ENCODE results near the gene GTPBP8.
"Not testable (repeated sequence)": the region's sequence is repeated elsewhere in the genome, so short reads cannot be mapped to it uniquely, and the experiment has no call there.

The GTPBP8 gene

DNA sequence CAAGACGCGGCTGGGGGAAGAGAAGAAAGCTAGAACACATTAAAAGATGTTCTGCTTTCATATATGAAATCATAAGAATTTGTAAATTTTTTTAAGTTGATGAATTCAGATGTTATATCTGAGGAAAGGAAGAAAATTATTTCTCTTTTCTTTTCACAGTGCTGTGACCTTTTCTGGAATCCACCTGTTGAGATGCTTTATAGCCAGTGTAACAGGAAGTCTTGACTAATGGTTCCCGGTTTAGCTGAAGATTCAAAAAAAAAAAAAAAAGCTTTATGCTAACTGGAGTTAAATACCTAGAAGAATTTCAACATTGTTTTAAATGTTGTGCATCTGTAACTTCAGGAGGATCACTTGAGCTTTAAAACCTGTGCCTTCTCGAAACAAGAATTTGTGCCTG, 9.9 kb downstream of the GTPBP8 start:
- DNase-seq (ENCODE audit: low spot score), result no peak

DNA sequence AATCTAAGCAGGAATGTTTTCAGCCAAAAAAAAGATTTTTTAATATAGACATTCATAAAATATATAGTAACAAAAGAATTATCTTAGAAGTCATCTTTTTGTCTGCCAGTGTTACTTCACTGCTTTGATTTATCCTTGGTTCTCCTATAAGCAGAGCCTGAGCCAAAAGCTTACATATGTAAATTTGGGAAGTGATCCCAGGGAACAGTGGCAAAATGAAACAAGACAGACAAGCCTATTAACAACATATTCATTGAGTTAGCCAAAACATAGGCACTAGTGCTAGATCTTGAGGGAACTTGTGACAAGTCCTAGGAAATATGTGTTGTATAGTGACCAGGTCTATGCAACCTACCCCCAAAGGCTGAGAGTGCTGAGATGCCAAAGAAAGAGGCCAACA, 11.3 kb downstream of the GTPBP8 start:
- DNase-seq (ENCODE audit: low spot score), result no peak

DNA sequence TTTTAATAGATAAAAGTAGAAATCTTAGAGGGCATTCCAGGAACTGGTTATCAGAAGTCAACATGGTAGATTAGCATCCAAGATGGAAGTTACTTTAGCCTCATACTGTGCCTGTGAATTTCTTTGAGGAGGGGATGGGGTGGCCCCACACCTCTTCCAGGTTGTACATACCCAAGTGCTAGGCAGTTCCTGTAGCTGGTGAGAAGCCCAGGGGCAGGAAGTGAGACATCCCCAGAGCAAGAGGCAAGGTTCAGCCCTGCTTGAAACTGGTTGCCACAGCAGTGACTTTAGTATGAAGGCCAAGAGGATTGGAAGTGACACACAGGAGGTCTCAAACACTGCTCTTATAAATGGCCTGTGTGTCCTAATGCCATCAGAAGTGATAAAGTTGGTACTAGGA, 11.9 kb downstream of the GTPBP8 start:
- no peak for DNase-seq (ENCODE audit: low spot score)

DNA sequence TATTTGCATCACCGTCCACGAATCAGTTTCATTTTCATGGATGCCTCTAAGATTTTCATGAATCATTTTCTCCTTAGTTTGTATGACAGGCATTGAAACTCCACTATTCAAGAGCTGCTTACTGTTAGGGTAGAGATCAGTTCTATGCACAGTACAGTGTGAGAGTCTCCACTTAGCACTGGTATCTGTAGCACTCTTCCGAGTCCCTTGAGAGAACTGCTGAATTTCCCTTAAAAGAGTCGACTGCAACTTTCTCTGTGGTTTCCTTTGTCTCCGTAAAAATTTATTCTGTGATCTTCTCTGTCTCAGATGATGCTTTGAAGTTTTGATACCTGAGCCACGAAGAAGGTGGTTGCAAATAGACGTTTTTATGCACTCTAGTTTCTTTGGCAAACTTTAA, 14.8 kb downstream of the GTPBP8 start:
- no peak for DNase-seq (ENCODE audit: low spot score)

DNA sequence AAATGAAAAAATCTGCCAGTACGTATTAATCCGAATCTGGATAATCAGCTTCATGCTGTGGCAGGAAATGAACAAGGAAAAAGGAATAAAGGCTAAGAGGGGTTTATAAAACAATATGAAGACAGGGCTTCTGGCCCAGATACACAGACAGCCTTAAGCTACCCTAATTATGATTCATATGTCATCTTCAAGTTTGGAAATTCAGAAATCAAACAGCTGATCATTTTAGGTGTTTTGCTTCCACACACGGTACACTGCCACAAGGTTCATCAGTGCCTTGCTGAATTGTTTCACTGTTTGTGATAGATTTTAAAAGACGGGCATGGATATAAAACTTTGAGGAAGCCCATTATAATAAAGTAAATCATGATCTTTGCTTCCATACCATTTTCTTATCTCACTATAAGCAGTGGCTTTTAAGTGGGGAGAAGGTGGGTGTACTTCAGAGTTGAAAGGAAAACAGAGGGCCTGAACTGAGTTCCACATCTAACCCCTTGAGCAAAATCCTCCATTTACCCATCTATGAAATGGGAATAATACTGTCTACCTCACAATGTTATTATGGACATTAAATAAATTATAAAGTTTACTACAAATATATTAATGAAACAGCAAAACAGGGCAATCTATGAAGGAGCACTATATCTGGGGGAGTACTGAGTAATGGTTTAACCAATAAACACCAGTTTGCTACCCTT, 15.7 kb downstream of the GTPBP8 start:
- DNase-seq (ENCODE audit: low spot score), result no peak

DNA sequence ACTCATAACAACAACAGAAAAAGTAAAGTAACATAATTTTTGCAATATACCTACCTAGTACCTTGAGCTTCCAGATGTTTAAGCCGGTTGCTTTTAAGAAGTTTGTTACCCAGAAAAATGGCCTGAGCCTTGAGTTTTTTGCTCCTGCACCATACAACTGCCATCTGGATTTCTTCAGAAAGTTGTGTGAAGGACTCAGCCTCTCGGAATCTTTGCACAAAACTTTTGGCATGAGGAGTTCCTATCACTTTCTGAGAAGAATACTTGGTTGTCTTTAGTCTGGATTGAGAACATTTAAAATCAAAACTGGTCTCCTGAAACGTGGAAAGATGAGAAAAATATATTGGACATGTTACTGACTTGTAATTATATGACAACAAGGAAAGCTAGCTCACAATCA, 17.3 kb downstream of the GTPBP8 start:
- no peak for DNase-seq (ENCODE audit: low spot score)

DNA sequence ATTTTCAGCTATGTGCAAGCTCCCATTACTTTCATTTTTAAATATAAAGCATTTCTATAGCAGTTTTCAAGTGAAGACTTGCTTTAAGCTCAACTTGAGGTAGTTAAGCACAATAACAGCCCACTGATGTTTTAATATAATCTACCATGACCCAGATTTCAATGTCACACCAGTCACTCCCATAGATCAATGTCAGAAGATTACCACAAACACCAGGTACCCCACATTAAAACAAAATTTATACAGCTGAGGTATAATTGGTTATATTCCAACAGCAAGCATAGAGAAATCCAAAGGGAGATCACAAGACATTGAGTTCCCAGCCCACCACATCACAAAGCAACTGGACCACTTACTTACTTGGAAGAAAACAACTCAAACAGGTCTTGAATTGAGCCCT, 22.8 kb downstream of the GTPBP8 start:
- no peak for DNase-seq (ENCODE audit: low spot score)

DNA sequence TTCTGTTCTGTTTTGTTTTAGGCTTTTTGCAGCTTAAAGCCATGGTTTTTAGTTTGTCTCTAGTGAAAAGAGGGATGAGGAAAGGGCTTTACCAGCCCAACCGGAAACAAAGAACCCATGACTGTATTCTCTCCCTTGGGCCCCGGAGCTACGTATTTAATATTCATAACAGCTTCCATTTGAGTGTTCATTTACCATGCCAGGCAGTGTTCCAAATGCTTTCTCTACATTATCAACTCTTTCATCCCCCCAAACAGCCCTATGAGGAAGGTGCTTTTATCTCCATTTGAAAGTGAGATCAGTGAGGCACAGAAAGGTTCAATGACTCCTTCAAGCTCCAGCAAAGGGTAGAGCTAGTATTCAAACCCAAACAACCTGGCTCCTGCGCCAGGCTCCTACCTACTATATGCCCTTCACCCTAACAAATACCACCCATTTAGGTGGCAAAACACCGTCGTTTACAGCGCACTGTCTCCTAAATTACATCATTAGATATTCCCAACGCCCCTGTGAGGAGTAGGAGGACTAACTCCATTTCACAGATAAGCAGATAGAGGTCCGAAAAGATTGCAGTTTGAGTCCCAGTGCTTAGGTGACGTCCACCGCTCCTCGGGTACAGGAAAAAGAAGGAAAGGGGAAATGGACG, 27.9 kb downstream of the GTPBP8 start:
- no peak for DNase-seq (ENCODE audit: low spot score)

DNA sequence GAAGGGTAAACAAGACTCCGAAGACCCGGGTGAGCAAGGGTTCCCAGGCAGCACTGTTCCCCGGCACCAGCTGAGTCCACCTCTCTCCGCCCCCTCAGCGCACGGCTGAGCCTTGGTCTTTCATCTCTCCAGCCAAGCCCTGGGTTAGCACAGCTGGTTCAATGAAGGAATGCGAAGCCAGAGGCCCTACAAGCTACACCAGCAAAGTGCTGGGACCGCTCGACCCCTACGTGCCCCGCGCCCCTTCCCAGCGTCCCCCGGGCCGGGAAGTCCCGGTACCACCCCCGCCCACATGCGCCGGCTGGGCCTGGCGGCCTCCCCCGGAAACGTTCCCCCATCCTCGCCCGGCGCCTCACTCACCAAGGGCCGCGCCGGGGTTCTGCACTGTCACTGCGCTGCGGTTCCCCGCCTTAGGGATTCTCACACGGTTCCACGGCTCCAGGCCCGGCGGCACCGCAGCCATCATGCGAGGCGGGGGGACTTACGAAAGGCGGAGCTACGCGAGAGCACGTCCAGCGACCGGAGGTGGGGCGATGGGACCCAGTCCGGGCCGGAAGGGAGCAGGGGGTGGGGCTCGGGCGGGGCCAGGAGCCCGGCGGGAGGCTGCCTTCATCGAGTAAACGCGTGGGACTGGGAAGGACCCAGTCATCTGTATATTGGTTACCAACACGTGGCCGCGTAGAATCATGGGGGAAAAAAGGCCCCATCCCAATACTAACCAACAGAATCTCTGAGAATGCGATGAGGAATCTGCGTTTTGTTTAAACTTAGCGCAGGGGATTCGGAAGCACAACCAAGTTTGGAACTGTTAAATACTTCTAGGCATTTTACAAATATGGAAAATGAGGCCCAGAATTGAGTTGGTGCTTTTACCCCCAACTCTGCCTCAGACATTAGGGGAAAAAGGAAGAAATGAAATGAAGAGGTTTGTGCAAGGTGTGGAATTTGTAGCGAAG, 28.7 kb downstream of the GTPBP8 start:
- DNase-seq (ENCODE audit: low spot score), result peak; percentile 91

DNA sequence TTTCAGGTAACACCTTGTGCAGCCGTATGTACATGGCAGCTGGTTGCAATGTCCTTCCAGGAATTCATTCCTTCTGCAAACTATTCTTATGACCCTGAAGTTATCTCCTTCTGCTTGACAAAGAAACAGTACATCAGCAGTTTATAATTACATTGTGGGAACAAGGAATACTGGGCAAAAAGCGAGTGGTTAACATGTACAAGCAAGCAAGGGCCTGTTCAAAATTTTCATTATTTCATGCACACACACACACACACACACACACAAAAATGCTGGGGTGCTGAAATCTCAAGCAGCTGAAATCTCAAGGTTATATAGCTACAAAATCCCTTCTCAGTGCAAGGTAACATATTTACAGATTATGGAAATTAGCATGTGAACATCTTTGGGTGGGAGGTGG, 30.7 kb downstream of the GTPBP8 start:
- DNase-seq (ENCODE audit: low spot score), result no peak

DNA sequence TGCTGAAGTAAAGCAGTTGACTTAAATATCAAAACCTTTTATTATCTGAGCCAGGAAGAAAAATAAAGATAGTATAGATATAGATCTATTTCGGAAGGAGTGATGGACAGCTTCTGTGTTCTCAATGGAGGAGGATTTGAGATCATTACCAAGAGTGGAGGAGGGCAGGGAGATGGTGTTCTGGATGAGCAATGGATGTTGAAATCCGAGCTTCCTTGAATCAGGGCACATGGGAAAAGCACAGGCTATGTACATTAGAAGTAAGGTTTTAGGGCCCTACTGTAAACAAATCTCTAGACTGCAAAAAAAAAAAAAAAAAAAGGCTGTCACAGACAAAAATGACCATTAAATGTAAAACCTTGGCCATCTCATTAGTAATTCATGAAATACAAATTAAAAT, 43.2 kb downstream of the GTPBP8 start:
- no peak for DNase-seq (ENCODE audit: low spot score)

DNA sequence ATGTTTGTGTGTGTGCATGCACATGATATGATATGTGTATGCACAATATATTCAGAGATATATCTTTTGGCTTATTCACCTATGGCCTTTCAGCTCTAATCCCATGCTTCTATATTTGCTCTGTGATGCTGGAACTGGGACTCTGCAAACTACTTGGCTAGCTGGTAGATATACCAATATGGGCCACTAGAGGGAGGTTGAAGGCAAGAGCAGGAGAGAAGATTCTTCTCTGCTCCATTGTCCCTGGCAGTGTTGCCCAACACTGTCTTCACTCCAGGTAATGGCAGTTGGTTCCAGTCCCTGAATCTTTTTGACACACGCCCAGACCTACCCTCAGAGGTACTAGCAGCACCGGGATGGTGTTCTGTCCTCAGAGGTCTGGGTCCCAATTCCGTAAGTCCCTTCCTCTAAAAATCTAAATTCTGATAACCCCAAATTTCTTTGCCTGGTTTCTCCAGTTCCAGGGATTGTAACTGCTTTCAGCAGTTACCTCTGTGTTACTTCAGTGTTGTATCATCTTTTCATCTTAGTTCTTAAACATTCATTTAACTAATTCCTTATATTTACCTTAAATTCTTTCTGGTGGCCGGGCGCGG, 44.7 kb downstream of the GTPBP8 start:
- DNase-seq (ENCODE audit: low spot score), result peak; percentile 52

DNA sequence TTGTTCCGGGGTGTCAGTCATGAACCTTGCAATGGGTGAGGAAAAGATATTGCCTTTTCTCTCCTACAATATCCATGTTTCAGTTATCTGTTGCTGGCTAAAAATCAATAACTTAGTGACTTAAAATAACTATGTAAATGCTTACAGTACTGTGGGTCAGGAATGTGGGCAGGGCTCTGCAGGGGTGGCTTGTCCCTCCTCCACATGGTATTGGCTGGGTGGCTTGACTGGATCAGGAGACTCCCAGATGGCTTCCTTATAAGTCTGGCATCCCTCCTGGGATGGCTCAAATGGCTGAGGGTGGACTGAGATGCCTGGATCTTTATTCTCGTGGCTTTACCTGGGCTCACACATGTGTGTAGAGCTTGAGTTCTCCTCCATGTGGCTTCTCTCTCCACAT, 47.5 kb downstream of the GTPBP8 start:
- no peak for DNase-seq (ENCODE audit: low spot score)

DNA sequence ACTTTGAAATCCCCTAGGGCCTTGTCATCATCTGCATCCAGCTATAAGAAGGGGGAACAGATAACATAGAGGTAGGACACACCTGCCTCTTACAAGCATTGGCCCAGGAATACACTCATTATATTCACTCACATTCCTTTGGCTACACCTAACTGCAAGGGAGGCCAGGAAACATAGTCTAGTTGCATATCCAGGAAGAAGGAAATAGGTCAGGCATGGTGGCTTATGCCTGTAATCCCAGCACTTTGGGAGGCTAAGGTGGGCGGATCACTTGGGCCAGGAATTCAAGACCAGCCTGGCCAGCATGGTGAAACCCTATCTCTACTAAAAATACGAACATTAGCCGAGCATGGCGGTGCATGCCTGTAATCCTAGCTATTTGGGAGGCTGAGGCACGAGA, 48.8 kb downstream of the GTPBP8 start:
- DNase-seq (ENCODE audit: low spot score), result no peak

DNA sequence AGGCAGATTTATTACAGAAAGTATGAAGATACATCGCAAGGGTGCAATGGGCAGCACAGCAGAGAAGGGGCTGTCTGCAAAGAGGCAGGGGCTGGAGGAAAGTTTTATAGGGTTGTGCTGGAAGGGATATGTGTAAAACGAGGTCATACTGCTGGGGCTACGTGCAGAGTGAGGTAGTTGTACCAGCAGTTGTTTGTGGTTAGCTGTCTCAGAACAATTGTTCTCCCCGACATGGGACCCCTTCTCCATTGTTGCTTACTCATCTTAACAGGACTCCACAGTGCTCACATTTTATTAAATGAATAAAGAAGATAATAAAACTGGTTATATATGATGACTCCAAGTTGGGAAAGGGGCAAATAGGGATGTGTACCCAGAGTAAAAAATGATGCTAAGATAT, 49.4 kb downstream of the GTPBP8 start:
- no peak for DNase-seq (ENCODE audit: low spot score)

DNA sequence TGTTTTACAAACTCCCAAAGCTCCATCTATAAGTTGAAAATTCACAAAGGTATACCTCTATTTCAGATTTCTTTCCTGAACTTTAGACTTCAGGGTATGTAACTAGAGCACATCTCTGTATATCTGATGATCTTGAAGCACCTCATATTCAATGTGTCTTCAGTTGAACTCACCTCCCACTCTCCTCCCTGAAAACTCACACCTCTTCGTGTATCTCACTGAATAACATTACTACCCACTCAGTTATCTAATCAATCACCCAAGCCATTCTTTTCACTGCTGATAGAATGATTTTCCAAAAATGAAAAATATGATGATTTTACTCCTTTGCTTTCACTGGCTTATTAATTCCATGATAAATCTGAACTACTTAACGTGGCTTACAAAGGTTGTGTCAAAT, 52.9 kb downstream of the GTPBP8 start:
- DNase-seq (ENCODE audit: low spot score), result no peak

DNA sequence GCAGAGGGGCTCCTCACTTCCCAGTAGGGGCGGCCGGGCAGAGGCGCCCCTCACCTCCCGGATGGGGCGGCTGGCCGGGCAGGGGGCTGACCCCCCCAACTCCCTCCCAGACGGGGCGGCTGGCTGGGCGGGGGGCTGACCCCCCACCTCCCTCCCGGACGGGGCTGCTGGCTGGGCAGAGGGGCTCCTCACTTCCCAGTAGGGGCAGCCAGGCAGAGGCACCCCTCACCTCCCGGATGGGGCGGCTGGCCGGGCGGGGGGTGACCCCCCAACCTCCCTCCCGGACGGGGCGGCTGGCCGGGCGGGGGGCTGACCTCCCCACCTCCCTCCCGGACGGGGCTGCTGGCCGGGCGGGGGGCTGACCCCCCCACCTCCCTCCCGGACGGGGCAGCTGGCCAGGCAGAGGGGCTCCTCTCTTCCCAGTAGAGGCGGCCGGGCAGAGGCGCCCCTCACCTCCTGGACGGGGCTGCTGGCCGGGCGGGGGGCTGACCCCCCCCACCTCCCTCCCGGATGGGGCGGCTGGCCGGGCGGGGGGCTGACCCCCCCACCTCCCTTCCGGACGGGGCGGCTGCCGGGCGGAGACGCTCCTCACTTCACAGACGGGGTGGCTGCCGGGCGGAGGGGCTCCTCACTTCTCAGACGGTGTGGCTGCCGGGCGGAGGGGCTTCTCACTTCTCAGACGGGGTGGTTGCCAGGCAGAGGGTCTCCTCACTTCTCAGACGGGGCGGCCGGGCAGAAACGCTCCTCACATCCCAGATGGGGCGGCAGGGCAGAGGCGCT, 55.6 kb downstream of the GTPBP8 start:
- DNase-seq (ENCODE audit: low spot score), result not testable (repeated sequence)

DNA sequence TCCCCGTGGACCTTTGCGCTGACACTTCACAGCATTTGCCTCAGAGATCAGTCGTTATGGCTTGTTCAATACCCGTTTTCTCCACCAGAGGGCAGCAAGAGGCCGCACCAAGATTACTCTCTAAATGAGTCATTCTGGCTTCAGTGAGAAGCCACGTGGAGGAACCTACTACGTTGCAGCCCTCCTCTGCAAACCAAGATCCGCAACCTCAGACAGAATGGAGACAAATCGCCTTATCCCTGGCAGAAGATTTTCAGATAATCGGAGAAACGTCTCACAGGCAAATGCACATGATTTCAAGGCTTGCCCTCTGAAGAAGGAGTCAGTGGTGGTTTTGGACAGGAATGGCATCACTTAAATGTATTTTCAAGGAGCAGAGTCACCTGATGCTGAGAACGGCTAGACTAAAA, 60.5 kb downstream of the GTPBP8 start:
- peak; percentile 90 for DNase-seq (ENCODE audit: low spot score)

Measured in ecto neural progenitor cell (in vitro differentiated cells).